GM18517 (cell line): ENCODE measurements around the gene TMEM97.
"Not testable (repeated sequence)": the region's sequence is repeated elsewhere in the genome, so short reads cannot be mapped to it uniquely, and the experiment has no call there.

Experiments used
- ATAC-seq: cut with Tn5 transposase; IDR thresholded peaks from one replicate; pipeline ENCODE4 v1.9.1; 2021; ENCODE audit warnings: mild to moderate bottlenecking, moderate library complexity; ENCODE audit not compliant: unreplicated experiment

Gene TMEM97

GRCh38 chr17:28335959-28336871 is 17.2 kb downstream of the TMEM97 start:
- no peak for ATAC-seq

- no peak for ATAC-seq
Observed at GRCh38 chr17:28338056-28338768, 19.2 kb downstream of the TMEM97 start.

GRCh38 chr17:28338769-28339212 is 19.8 kb downstream of the TMEM97 start:
- not testable (repeated sequence) for ATAC-seq

GRCh38 chr17:28339431-28339830 is 20.4 kb downstream of the TMEM97 start:
- no peak for ATAC-seq

- no peak for ATAC-seq
Observed at GRCh38 chr17:28340374-28340773, 21.4 kb downstream of the TMEM97 start.

- no peak for ATAC-seq
Observed at GRCh38 chr17:28341516-28341915, 22.5 kb downstream of the TMEM97 start.

- no peak for ATAC-seq
Observed at GRCh38 chr17:28342313-28342712, 23.3 kb downstream of the TMEM97 start.

GRCh38 chr17:28343491-28343932 is 24.5 kb downstream of the TMEM97 start:
- no peak for ATAC-seq

GRCh38 chr17:28344011-28344410 is 25.0 kb downstream of the TMEM97 start:
- ATAC-seq: no peak

- ATAC-seq: no peak
Observed at GRCh38 chr17:28344435-28344901, 25.5 kb downstream of the TMEM97 start.

- no peak for ATAC-seq
Observed at GRCh38 chr17:28345419-28346198, 26.6 kb downstream of the TMEM97 start.

- ATAC-seq: no peak
Observed at GRCh38 chr17:28346199-28346580, 27.2 kb downstream of the TMEM97 start.

- ATAC-seq: no peak
Observed at GRCh38 chr17:28346746-28347246, 27.8 kb downstream of the TMEM97 start.

- ATAC-seq: no peak
Observed at GRCh38 chr17:28347261-28347891, 28.4 kb downstream of the TMEM97 start.

GRCh38 chr17:28348979-28349378 is 30.0 kb downstream of the TMEM97 start:
- ATAC-seq: no peak

GRCh38 chr17:28350271-28350670 is 31.3 kb downstream of the TMEM97 start:
- no peak for ATAC-seq

- ATAC-seq: peak; percentile 89
Observed at GRCh38 chr17:28357061-28357900, 38.3 kb downstream of the TMEM97 start, which contains the start of gene POLDIP2. TSS of gene POLDIP2 (minus strand) at chr17:28357527. CDS start at chr17:28357448, 79 bp downstream.

GRCh38 chr17:28357901-28358197 is 38.8 kb downstream of the TMEM97 start:
- ATAC-seq: no peak

- no peak for ATAC-seq
Observed at GRCh38 chr17:28363186-28363585, 44.2 kb downstream of the TMEM97 start.
